HG02852 (cell line): ENCODE measurements around the gene SRD5A3.

Experiments
- ATAC-seq: cut with Tn5 transposase; IDR thresholded peaks from one replicate; pipeline ENCODE4 v1.9.1; 2021; ENCODE audit warnings: mild to moderate bottlenecking, moderate library complexity; ENCODE audit not compliant: unreplicated experiment

Gene SRD5A3

GRCh38 chr4:55372259-55372658 is 26.2 kb downstream of the SRD5A3 start:
- no peak for ATAC-seq

- ATAC-seq, result no peak
Measured at GRCh38 chr4:55373461-55373860, 27.4 kb downstream of the SRD5A3 start.

- ATAC-seq, result no peak
Measured at GRCh38 chr4:55376698-55377097, 30.7 kb downstream of the SRD5A3 start.

GRCh38 chr4:55378617-55379467 is 32.8 kb downstream of the SRD5A3 start:
- no peak for ATAC-seq

GRCh38 chr4:55380576-55380975 is 34.5 kb downstream of the SRD5A3 start:
- ATAC-seq, result no peak

- ATAC-seq, result no peak
Measured at GRCh38 chr4:55381502-55381901, 35.5 kb downstream of the SRD5A3 start.

GRCh38 chr4:55382488-55383003 is 36.5 kb downstream of the SRD5A3 start:
- ATAC-seq, result no peak

GRCh38 chr4:55385201-55385649 is 39.2 kb downstream of the SRD5A3 start:
- ATAC-seq, result no peak

GRCh38 chr4:55386073-55386472 is 40.0 kb downstream of the SRD5A3 start:
- ATAC-seq, result peak; percentile 87

GRCh38 chr4:55386840-55387239 is 40.8 kb downstream of the SRD5A3 start:
- no peak for ATAC-seq

GRCh38 chr4:55393461-55394320 is 47.6 kb downstream of the SRD5A3 start:
- ATAC-seq, result no peak

GRCh38 chr4:55395218-55395528 is 49.1 kb downstream of the SRD5A3 start:
- no peak for ATAC-seq

GRCh38 chr4:55395529-55396307 is 49.7 kb downstream of the SRD5A3 start, which contains the start of gene TMEM165:
Gene TMEM165 (plus strand): TSS chr4:55395957. CDS start chr4:55396190, 233 bp downstream.
- ATAC-seq, result peak; percentile 94

GRCh38 chr4:55396308-55397125 is 50.5 kb downstream of the SRD5A3 start:
- ATAC-seq, result peak; percentile 26

- no peak for ATAC-seq
Measured at GRCh38 chr4:55397126-55397436, 51.0 kb downstream of the SRD5A3 start.

- ATAC-seq, result no peak
Measured at GRCh38 chr4:55397520-55398321, 51.7 kb downstream of the SRD5A3 start.

GRCh38 chr4:55398461-55398860 is 52.4 kb downstream of the SRD5A3 start:
- no peak for ATAC-seq

GRCh38 chr4:55398966-55399365 is 52.9 kb downstream of the SRD5A3 start:
- ATAC-seq, result no peak

- ATAC-seq, result no peak
Measured at GRCh38 chr4:55399581-55399980, 53.5 kb downstream of the SRD5A3 start.
